H9 (cell line): ENCODE results near the gene DGKD. TPM values are rescaled to one million over a fixed set of nuclear protein-coding genes. Genes with fewer than 3 reads are reported as not detected.

ENCODE experiments used
- DNase-seq: peaks from one replicate; pipeline ENCODE4 v3.0.0-alpha.2; 2017
- H2AFZ ChIP-seq: one replicate; pipeline ENCODE4 v1.6.1; 2013; ENCODE audit warnings: mild to moderate bottlenecking, low read length, control low read depth, moderate library complexity
- H2AK5ac ChIP-seq: 2 replicates; pipeline ENCODE4 v1.6.1; 2013; ENCODE audit warnings: low read length, control low read depth, mixed read lengths; ENCODE audit not compliant: insufficient read length
- H2BK120ac ChIP-seq: one replicate; pipeline ENCODE4 v1.6.1; 2013; ENCODE audit warnings: low read depth, mild to moderate bottlenecking, low read length, control low read depth, inconsistent platforms; ENCODE audit not compliant: poor library complexity, severe bottlenecking
- H2BK12ac ChIP-seq: 2 replicates; pipeline ENCODE4 v1.6.1; 2013; ENCODE audit warnings: low read length, control low read depth, mixed read lengths, low read depth; ENCODE audit not compliant: insufficient read length
- H2BK15ac ChIP-seq: 2 replicates; pipeline ENCODE4 v1.6.1; 2013; ENCODE audit warnings: low read depth, low read length, control low read depth
- H2BK20ac ChIP-seq: one replicate; pipeline ENCODE4 v1.6.1; 2013; ENCODE audit warnings: low read depth, mild to moderate bottlenecking, low read length, control low read depth, inconsistent platforms; ENCODE audit not compliant: poor library complexity, severe bottlenecking
- H2BK5ac ChIP-seq: 2 replicates; pipeline ENCODE4 v1.6.1; 2013; ENCODE audit warnings: low read length, control low read depth, mixed read lengths; ENCODE audit not compliant: insufficient read length
- H3K14ac ChIP-seq: 2 replicates; pipeline ENCODE4 v1.6.1; 2013; ENCODE audit warnings: low read length, control low read depth; ENCODE audit not compliant: insufficient read depth
- H3K18ac ChIP-seq: 2 replicates; pipeline ENCODE4 v1.6.1; 2013; ENCODE audit warnings: low read depth, mild to moderate bottlenecking, mixed read lengths, low read length, control low read depth; ENCODE audit not compliant: insufficient read length
- H3K23ac ChIP-seq: 2 replicates; pipeline ENCODE4 v1.6.1; 2013; ENCODE audit warnings: low read length, control low read depth, mixed read lengths, low read depth; ENCODE audit not compliant: insufficient read length
- H3K23me2 ChIP-seq: 2 replicates; pipeline ENCODE4 v1.6.1; 2013; ENCODE audit warnings: low read depth, mild to moderate bottlenecking, mixed read lengths, low read length, control low read depth; ENCODE audit not compliant: insufficient read length, poor library complexity, severe bottlenecking
- H3K27ac ChIP-seq: 2 replicates; pipeline ENCODE4 v1.5.1; 2013; ENCODE audit warnings: low read length, control low read depth, mixed read lengths, low read depth; ENCODE audit not compliant: insufficient read length
- H3K27me3 ChIP-seq: 2 replicates; pipeline ENCODE4 v1.6.1; 2013; ENCODE audit warnings: low read length, control low read depth, inconsistent platforms; ENCODE audit not compliant: insufficient read depth
- H3K4ac ChIP-seq: 2 replicates; pipeline ENCODE4 v1.6.1; 2013; ENCODE audit warnings: low read depth, mild to moderate bottlenecking, control low read depth, inconsistent platforms, low read length, moderate library complexity
- H3K4me1 ChIP-seq: 2 replicates; pipeline ENCODE4 v1.6.1; 2013; ENCODE audit warnings: low read length, control low read depth, inconsistent platforms; ENCODE audit not compliant: insufficient read depth
- H3K4me2 ChIP-seq: 2 replicates; pipeline ENCODE4 v1.6.1; 2013; ENCODE audit warnings: low read length, control low read depth, mixed read lengths; ENCODE audit not compliant: insufficient read length, insufficient read depth
- H3K56ac ChIP-seq: 2 replicates; pipeline ENCODE4 v1.6.1; 2013; ENCODE audit warnings: low read depth, mild to moderate bottlenecking, mixed read lengths, low read length, control low read depth; ENCODE audit not compliant: insufficient read length
- H3K79me1 ChIP-seq: 2 replicates; pipeline ENCODE4 v1.6.1; 2013; ENCODE audit warnings: low read depth, mild to moderate bottlenecking, moderate library complexity, low read length, control low read depth, inconsistent platforms; ENCODE audit not compliant: insufficient read depth, poor library complexity, severe bottlenecking
- H3K79me2 ChIP-seq: 2 replicates; pipeline ENCODE4 v1.6.1; 2013; ENCODE audit warnings: low read length, control low read depth, inconsistent platforms; ENCODE audit not compliant: insufficient read depth
- H3K9ac ChIP-seq: 2 replicates; pipeline ENCODE4 v1.6.1; 2013; ENCODE audit warnings: low read length, control low read depth, mixed read lengths; ENCODE audit not compliant: insufficient read length; ENCODE audit errors: extremely low read depth
- H3K9me3 ChIP-seq: one replicate; pipeline ENCODE4 v1.6.1; 2013; ENCODE audit warnings: low read depth, low read length, inconsistent platforms; ENCODE audit not compliant: control insufficient read depth
- H3T11ph ChIP-seq: one replicate; pipeline ENCODE4 v1.6.1; 2013; ENCODE audit warnings: mild to moderate bottlenecking, low read length, control low read depth, inconsistent platforms
- H4K20me1 ChIP-seq: one replicate; pipeline ENCODE4 v1.6.1; 2013; ENCODE audit not compliant: control insufficient read depth, insufficient read length, insufficient read depth
- H4K5ac ChIP-seq: 2 replicates; pipeline ENCODE4 v1.6.1; 2013; ENCODE audit warnings: low read depth, mild to moderate bottlenecking, mixed read lengths, low read length, control low read depth; ENCODE audit not compliant: insufficient read length
- H4K8ac ChIP-seq: replicated peaks from 2 replicates; pipeline ENCODE4 v1.6.1; 2013; ENCODE audit warnings: low read length, control low read depth, mixed read lengths, low read depth; ENCODE audit not compliant: insufficient read length
- H4K91ac ChIP-seq: 2 replicates; pipeline ENCODE4 v1.6.1; 2013; ENCODE audit warnings: low read depth, mild to moderate bottlenecking, moderate library complexity, mixed read lengths, low read length, control low read depth; ENCODE audit not compliant: insufficient read length
- H3K27ac Mint-ChIP-seq, 3 experiments: 2 replicates in 2 of 3; 3 replicates in 1 of 3; pipeline ENCODE4 v1.8.0; 2020 to 2021; ENCODE audit warnings: mixed read lengths in 3 of 3, mild to moderate bottlenecking in 1 of 3, moderate library complexity in 1 of 3
- H3K27me3 Mint-ChIP-seq: 2 replicates; pipeline ENCODE4 v1.8.0; 2021; ENCODE audit warnings: low read depth, mild to moderate bottlenecking, moderate library complexity, mixed read lengths
- H3K36me3 Mint-ChIP-seq, 3 experiments: 2 replicates in 2 of 3; 3 replicates in 1 of 3; pipeline ENCODE4 v1.8.0; 2020 to 2021; ENCODE audit warnings: low read depth in 3 of 3, mixed read lengths in 3 of 3; ENCODE audit not compliant: insufficient read depth in 1 of 3
- H3K4me1 Mint-ChIP-seq, 2 experiments: 2 replicates each; pipeline ENCODE4 v1.8.0; 2020; ENCODE audit warnings: mixed read lengths in 2 of 2
- H3K4me3 Mint-ChIP-seq, 2 experiments: 2 replicates in 1 of 2; 3 replicates in 1 of 2; pipeline ENCODE4 v1.8.0; 2020 to 2021; ENCODE audit warnings: mild to moderate bottlenecking in 2 of 2, mixed read lengths in 2 of 2, moderate library complexity in 1 of 2
- H3K9me3 Mint-ChIP-seq, 2 experiments: 2 replicates in 1 of 2; 3 replicates in 1 of 2; pipeline ENCODE4 v1.8.0; 2020; ENCODE audit warnings: mild to moderate bottlenecking in 2 of 2, mixed read lengths in 2 of 2, moderate library complexity in 1 of 2
- WGBS: extraction: QIAGEN DNeasy Blood & Tissue Kit; methylation state at CpG from one replicate; pipeline ENCODE4 v1.1.7; 2013; ENCODE audit warnings: missing lambda C conversion rate, low lambda C conversion rate, mixed read lengths; ENCODE audit not compliant: insufficient read length; ENCODE audit errors: extremely low coverage; 5-methylcytosine and 5-hydroxymethylcytosine counted together
- total RNA-seq: library from RNA; stranded (reverse); gene quantifications from 2 replicates; pipeline ENCODE4 v1.2.1, GENCODE V29; 2021
- TF ChIP-seq, protein P1 (sequence below): fragments of 200-600 bp; sonication (generic); conservative IDR thresholded peaks from 3 replicates; pipeline ENCODE4 v1.8.0; 2021; ENCODE audit warnings: antibody characterized with exemption, mild to moderate bottlenecking

DGKD gene
- total RNA-seq, 1 experiment from 2014 or later: 20.7 TPM

DNA sequence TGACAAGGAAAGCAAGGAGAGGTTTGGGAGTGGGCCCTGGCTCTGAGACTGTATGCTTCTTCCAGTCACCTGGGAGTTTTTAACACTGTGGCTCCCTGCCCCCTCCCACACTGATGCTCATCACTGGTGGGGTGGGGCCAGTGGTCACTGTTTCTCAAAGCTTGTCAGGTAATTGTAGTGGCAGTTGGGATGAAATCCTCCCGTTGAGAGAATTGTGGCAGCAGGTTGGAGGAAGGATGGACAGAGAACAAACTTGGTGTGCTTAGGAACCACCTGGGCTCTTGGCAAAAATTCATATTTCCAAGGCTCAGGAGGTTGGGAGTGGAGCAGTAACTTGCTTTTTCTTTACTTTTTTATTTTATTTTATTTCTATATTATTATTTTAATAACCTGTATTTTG is 25.1 kb downstream of the DGKD start:
- Mint-ChIP-seq H3K36me3 (peaks cover 5 to 6% (median 5%) of the 10 kb centered on the region in 3 experiments; a peak in 6 of 7 replicates), H3K4me1 (peaks cover 9 to 21% of the 10 kb centered on the region in 2 experiments), H3K4me3 (no peak overlapping the region), H3K27ac (peak overlapping the region in 1 of 3 experiments; percentile 90; a peak in 1 of 7 replicates), H3K9me3 (no peaks in the 10 kb centered on the region), H3K27me3 (no peaks in the 10 kb centered on the region)
- H4K5ac ChIP-seq: no peak overlapping the region
- no peak overlapping the region for H2BK20ac ChIP-seq
- H3K18ac ChIP-seq: no peak overlapping the region
- no peak overlapping the region for H2BK12ac ChIP-seq
- no peaks in the 10 kb centered on the region for H3K79me1 ChIP-seq
- no peak overlapping the region for H2BK5ac ChIP-seq
- no peak overlapping the region for H2BK120ac ChIP-seq
- TF ChIP-seq, protein P1, sequence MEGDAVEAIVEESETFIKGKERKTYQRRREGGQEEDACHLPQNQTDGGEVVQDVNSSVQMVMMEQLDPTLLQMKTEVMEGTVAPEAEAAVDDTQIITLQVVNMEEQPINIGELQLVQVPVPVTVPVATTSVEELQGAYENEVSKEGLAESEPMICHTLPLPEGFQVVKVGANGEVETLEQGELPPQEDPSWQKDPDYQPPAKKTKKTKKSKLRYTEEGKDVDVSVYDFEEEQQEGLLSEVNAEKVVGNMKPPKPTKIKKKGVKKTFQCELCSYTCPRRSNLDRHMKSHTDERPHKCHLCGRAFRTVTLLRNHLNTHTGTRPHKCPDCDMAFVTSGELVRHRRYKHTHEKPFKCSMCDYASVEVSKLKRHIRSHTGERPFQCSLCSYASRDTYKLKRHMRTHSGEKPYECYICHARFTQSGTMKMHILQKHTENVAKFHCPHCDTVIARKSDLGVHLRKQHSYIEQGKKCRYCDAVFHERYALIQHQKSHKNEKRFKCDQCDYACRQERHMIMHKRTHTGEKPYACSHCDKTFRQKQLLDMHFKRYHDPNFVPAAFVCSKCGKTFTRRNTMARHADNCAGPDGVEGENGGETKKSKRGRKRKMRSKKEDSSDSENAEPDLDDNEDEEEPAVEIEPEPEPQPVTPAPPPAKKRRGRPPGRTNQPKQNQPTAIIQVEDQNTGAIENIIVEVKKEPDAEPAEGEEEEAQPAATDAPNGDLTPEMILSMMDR: no peak
- no peak overlapping the region for H3T11ph ChIP-seq
- no peak overlapping the region for H4K8ac ChIP-seq
- H3K4me1 ChIP-seq: no peaks in the 10 kb centered on the region; the same call in 1 of the 2 replicates
- WGBS: no CpG with 5 or more reads among the region's 1 CpG
- H3K4me2 ChIP-seq: no peak overlapping the region
- H3K56ac ChIP-seq: no peak overlapping the region
- H3K9me3 ChIP-seq: no peaks in the 10 kb centered on the region
- no peak overlapping the region for H4K91ac ChIP-seq
- no peak overlapping the region for H2AFZ ChIP-seq
- H3K27ac ChIP-seq: no peak overlapping the region
- H3K4ac ChIP-seq: no peak overlapping the region
- no peak overlapping the region for H3K23ac ChIP-seq
- H2BK15ac ChIP-seq: no peak overlapping the region
- DNase-seq: no peak
- H3K23me2 ChIP-seq: no peaks in the 10 kb centered on the region
- no peaks in the 10 kb centered on the region for H3K79me2 ChIP-seq
- no peak overlapping the region for H3K14ac ChIP-seq
- no peak overlapping the region for H3K9ac ChIP-seq
- no peak overlapping the region for H2AK5ac ChIP-seq
- H3K27me3 ChIP-seq: no peaks in the 10 kb centered on the region
- H4K20me1 ChIP-seq: no peaks in the 10 kb centered on the region
